Keratinocyte (primary cell): Measurements from ENCODE around the gene TCEAL3. TPM values are rescaled to one million over a fixed set of nuclear protein-coding genes. Genes with fewer than 3 reads are reported as not detected.

Experiments used
- DNase-seq: peaks from one replicate; pipeline ENCODE4 v3.0.0-alpha.2; 2011; ENCODE audit warnings: low read depth, missing footprints, low spot score
- FAIRE-seq: peaks from 2 replicates; lab custom pipeline; 2011; peaks lifted over from hg19 to GRCh38; lab: Jason Lieb, UNC
- H2AFZ ChIP-seq: 2 replicates; pipeline ENCODE4 v1.6.0; 2012; ENCODE audit warnings: low read length, control low read depth, inconsistent platforms; ENCODE audit not compliant: control insufficient read depth
- H3K27ac ChIP-seq: 2 replicates; pipeline ENCODE4 v1.5.1; 2011; ENCODE audit warnings: low read length; ENCODE audit not compliant: control insufficient read depth, insufficient read depth
- H3K27me3 ChIP-seq: 3 replicates; pipeline ENCODE4 v1.6.0; 2011; ENCODE audit warnings: low read length; ENCODE audit not compliant: control insufficient read depth, insufficient read depth; ENCODE audit errors: extremely low read depth
- H3K36me3 ChIP-seq, 2 experiments: 2 replicates in 1 of 2; 3 replicates in 1 of 2; pipeline ENCODE4 v1.5.1; 2011; ENCODE audit warnings: low read length in 2 of 2, mild to moderate bottlenecking in 1 of 2; ENCODE audit not compliant: control insufficient read depth in 2 of 2, insufficient read depth in 2 of 2; ENCODE audit errors: extremely low read depth in 1 of 2
- H3K4me1 ChIP-seq: 3 replicates; pipeline ENCODE4 v1.5.1; 2011; ENCODE audit warnings: low read length; ENCODE audit not compliant: control insufficient read depth, insufficient read depth; ENCODE audit errors: extremely low read depth
- H3K4me2 ChIP-seq: 3 replicates; pipeline ENCODE4 v1.6.0; 2011; ENCODE audit warnings: low read depth, low read length; ENCODE audit not compliant: control insufficient read depth, insufficient read depth; ENCODE audit errors: extremely low read depth
- H3K4me3 ChIP-seq, 3 experiments: fragments of 200-600 bp in 1 of 3; sonication (generic) in 1 of 3; 2 replicates in 2 of 3; 3 replicates in 1 of 3; pipeline ENCODE4 v1.5.1; 2011 to 2016; ENCODE audit warnings: low read length in 3 of 3, mild to moderate bottlenecking in 3 of 3, control low read depth in 2 of 3, inconsistent platforms in 1 of 3, low read depth in 1 of 3, mixed read lengths in 1 of 3, mixed run types in 1 of 3, moderate library complexity in 1 of 3; ENCODE audit not compliant: control insufficient read depth in 2 of 3, insufficient read depth in 2 of 3; ENCODE audit errors: extremely low read depth in 1 of 3
- H3K79me2 ChIP-seq: 2 replicates; pipeline ENCODE4 v1.6.0; 2012; ENCODE audit warnings: low read length; ENCODE audit not compliant: control insufficient read depth, insufficient read depth
- H3K9ac ChIP-seq: 3 replicates; pipeline ENCODE4 v1.6.0; 2011; ENCODE audit warnings: low read length; ENCODE audit not compliant: control insufficient read depth, insufficient read depth; ENCODE audit errors: extremely low read depth
- H3K9me1 ChIP-seq: 3 replicates; pipeline ENCODE4 v1.6.0; 2011; ENCODE audit warnings: low read length; ENCODE audit not compliant: control insufficient read depth, insufficient read depth; ENCODE audit errors: extremely low read depth
- H3K9me3 ChIP-seq: 2 replicates; pipeline ENCODE4 v1.5.1; 2012; ENCODE audit warnings: low read depth, low read length; ENCODE audit not compliant: control insufficient read depth
- H4K20me1 ChIP-seq: 3 replicates; pipeline ENCODE4 v1.6.0; 2011; ENCODE audit warnings: low read length; ENCODE audit not compliant: control insufficient read depth, insufficient read depth; ENCODE audit errors: extremely low read depth
- CTCF ChIP-seq, 3 experiments: IDR thresholded peaks in 1 of 3; conservative IDR thresholded peaks in 1 of 3; optimal IDR thresholded peaks in 1 of 3; 2 replicates in 2 of 3; 3 replicates in 1 of 3; pipeline versions ENCODE3 to v1.5.1; 2011; ENCODE audit warnings: low read length in 3 of 3, mild to moderate bottlenecking in 3 of 3, moderate library complexity in 2 of 3, control low read depth in 1 of 3, inconsistent platforms in 1 of 3; ENCODE audit not compliant: insufficient read depth in 2 of 3; ENCODE audit errors: extremely low read depth in 1 of 3
- EZH2 ChIP-seq: IDR thresholded peaks from one replicate; pipeline ENCODE4 v1.6.1; 2012; ENCODE audit warnings: inconsistent platforms, mild to moderate bottlenecking, low read length, moderate library complexity
- dilution Hi-C: fragments of 300-500 bp; cut with MboI; formaldehyde crosslinking; loops from one replicate; pipeline ENCODE4 v1.7.0; 2020; ENCODE audit warnings: low sequenced_read_pairs; ENCODE audit not compliant: extremely low pct_ligation_motif_present
- polyA plus RNA-seq, 5 experiments: library from polyadenylated mRNA; depleted of rRNA in 3 of 5; stranded (reverse) in 3 of 5; stranded (forward) in 1 of 5; unstranded in 1 of 5; fragments of >200 nt; gene quantifications; 1 replicate in 1 of 5; 2 replicates in 3 of 5; 3 replicates in 1 of 5; pipeline versions ENCODE4 v1.2.1 to v1.2.3, GENCODE V29; 2011 to 2012; ENCODE audit warnings: missing spikeins in 2 of 5, low read depth in 1 of 5, low replicate concordance in 1 of 5

TCEAL3 gene
- polyA plus RNA-seq, 1 donor (not counting 4 experiments of a cell fraction or from before 2014, with no cell fraction given), result 28.1 TPM

- no peak overlapping the region for H2AFZ ChIP-seq
- no peaks in the 10 kb centered on the region for H3K79me2 ChIP-seq
- no peaks in the 10 kb centered on the region for H3K4me1 ChIP-seq
- TF ChIP-seq CTCF (optimal IDR thresholded peaks at IDR 0.05 in 1 of 3, IDR thresholded peaks at IDR 0.05 in 1 of 3, conservative IDR thresholded peaks at IDR 0.05 in 1 of 3; ENCODE audit: extremely low read depth in 1 of 3, insufficient read depth in 2 of 3, low read length in 3 of 3), result no peak
- no peak for TF ChIP-seq EZH2
- FAIRE-seq, result no peak
- H3K9me1 ChIP-seq, result no peaks in the 10 kb centered on the region
- H3K27me3 ChIP-seq, result no peaks in the 10 kb centered on the region
- dilution Hi-C loops, result no loop called here
- no peak for DNase-seq
- H3K9ac ChIP-seq, result no peak overlapping the region
- H4K20me1 ChIP-seq, result no peaks in the 10 kb centered on the region
- no peak overlapping the region for H3K4me2 ChIP-seq
- H3K9me3 ChIP-seq, result no peaks in the 10 kb centered on the region
- H3K36me3 ChIP-seq, result no peaks in the 10 kb centered on the region
- H3K4me3 ChIP-seq, result no peak overlapping the region
- H3K27ac ChIP-seq, result no peak overlapping the region
Observed at GRCh38 chrX:103571726-103572125, 36.0 kb upstream of the TCEAL3 start.

GRCh38 chrX:103573202-103573601 lies 34.6 kb upstream of the TCEAL3 start:
- H3K9me3 ChIP-seq, result no peaks in the 10 kb centered on the region
- H3K36me3 ChIP-seq, result no peaks in the 10 kb centered on the region
- FAIRE-seq, result no peak
- no peak overlapping the region for H3K4me2 ChIP-seq
- H3K9ac ChIP-seq, result no peak overlapping the region
- no peak for DNase-seq
- no peaks in the 10 kb centered on the region for H3K9me1 ChIP-seq
- H3K27ac ChIP-seq, result no peak overlapping the region
- dilution Hi-C loops, result no loop called here
- H3K79me2 ChIP-seq, result no peaks in the 10 kb centered on the region
- no peaks in the 10 kb centered on the region for H4K20me1 ChIP-seq
- TF ChIP-seq CTCF (optimal IDR thresholded peaks at IDR 0.05 in 1 of 3, IDR thresholded peaks at IDR 0.05 in 1 of 3, conservative IDR thresholded peaks at IDR 0.05 in 1 of 3; ENCODE audit: extremely low read depth in 1 of 3, insufficient read depth in 2 of 3, low read length in 3 of 3) (no peak), EZH2 (no peak)
- no peak overlapping the region for H2AFZ ChIP-seq
- no peaks in the 10 kb centered on the region for H3K27me3 ChIP-seq
- peaks cover 3% of the 10 kb centered on the region for H3K4me1 ChIP-seq
- H3K4me3 ChIP-seq, result no peak overlapping the region
